ENCODE results near the gene ACTG1.

Gene ACTG1

DNA sequence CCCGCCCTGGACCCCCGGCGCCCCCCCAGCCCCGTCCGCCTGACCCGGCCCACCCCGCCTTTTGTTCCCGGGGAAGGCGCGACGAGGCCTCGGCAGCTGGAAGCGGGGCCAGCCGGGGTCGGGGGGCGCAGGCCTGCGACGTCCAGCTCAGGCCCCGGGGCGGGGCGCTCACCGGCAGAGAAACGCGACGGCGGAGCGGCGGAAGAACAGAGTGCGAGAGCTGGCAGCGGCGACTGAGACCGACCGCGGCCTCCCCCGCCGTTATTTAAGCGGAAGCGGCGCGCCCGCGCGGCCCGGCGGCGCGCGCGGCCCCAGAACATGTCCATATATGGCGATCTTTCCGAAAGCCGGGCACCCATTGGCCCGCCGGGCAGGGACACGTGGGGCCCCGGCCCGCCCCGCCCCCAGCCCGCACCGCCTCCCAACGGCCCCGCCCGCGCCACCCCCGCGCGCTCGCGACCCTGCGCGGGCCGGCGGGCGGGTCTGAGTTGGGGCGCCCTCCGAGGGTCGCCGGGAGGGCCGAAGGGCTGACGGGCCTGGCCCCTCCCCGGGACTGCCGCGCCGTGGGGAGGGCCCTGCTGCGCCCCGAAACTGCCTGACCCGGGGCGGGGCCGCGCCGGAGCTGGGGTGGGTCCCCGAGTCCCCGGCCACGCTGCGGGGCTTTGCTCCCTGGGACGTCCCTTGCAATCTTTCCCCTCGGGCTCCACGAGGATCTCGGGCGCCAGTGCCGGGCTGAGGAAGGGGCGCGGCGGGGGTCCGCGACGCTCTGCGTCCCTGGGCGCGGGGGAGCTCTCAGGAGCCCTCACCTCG, at the start of gene ACTG1:
TSS of gene ACTG1 (minus strand) at position 238 of the 810 bp plus-strand sequence. CDS start 445 bp downstream, outside the sequence.
- DNase-seq, result peak; percentile 94

GRCh38 chr17:81561494-81561885, 48.9 kb upstream of the ACTG1 start:
- no peak for DNase-seq

GRCh38 chr17:81558941-81559806, 46.6 kb upstream of the ACTG1 start:
- DNase-seq, result no peak

DNA sequence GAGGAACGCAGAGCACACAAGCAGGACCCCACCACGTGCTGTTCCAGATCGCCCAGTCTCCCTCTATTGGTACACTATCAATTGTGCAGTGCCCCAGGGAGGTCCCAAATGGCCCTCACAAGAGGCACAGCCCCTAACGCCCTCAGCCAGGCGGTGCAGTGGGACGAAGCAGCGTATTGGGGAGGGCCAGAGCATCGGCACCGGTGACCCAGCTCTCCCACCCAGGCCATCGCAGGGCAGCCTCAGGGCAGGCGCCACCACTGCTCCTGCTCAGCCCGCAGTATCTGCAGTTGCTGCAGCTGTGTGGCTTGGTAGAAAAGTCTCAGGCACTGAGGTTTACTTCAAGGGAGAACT, 45.5 kb upstream of the ACTG1 start:
- no peak for DNase-seq

DNA sequence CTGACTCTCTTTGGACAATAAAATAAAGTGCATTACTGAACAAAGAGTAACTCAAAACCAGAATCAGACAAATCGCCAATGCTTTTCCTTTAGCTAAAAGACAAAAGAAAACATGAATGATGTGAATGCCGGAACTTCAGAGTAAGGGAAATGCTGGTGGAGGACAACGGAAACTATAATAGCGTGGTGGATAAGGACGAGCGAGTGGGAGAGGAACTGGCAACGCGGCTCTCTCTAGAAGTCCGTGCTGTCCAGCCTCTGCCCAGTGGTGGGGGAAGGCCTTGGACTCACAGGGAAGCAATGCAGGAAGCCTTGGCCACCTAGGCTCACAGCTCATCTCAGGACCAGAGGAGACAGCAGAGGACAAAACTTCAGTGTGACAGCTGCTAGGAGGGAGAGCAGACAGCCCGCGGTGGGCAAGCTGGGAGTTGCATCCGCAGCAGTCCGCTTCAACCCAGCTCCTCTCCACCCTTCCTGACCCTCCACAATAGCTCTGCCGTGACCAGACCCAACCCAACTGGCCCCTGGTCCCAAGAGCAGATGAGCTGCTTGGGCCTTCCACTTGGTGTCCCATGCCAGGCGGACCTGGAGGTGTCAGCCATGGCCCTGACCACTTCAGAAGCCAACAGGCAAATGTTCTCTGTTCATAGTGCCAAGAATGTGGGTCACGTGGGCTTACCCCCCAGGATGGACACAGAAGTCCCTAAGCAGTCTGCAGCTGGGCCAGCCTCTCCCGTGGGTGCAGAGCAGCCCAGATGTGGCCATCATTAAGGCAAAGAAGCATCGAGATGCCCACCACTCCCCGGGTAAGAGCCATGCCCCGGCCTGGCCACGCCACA, 44.9 kb upstream of the ACTG1 start:
- no peak for DNase-seq

DNA sequence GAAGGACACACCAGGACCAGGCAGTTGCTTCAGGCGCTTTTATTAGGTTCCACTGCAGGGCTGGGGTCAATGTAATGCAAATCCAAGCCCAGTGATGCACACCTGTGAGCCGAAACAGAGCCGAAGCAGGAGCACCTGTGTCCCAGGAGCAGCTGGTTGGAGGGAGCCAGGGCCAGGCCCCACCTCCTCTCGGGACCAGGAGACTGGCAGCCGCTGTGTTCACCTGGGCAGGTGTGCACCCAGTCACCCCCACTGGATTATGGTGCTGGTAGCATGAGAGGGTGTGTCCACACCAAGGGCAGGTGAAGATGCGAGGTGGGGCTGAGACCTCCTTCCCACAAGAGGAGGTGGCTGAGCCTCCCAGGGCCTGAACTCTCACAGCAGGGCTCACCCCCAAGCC, 44.3 kb upstream of the ACTG1 start:
- DNase-seq, result no peak

DNA sequence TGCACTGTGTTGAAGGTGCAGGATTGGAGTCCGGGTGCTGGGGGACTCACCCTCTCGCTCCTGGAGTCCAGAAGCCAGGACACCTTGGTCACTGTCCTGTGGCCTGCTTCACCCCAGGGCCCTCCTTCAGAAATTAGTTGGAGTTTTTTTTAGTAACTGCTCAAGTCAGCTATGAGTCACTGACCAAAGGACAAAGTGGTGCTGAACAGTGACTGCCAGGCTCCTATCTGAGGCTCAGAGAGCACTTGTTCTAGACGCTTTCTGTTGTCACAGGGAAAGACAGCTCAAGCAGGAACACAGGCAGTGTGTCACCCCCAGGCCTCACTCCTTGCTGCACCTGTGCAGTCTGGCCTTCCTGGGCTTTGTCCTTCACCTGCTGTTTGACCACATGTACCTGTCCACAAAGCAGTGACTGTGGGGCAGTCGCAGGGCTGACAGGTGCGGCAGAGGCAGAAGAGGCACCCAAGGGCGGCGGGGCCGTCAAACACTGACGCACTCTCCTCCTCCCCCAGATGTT, 43.6 kb upstream of the ACTG1 start:
- no peak for DNase-seq

- DNase-seq, result no peak
Measured at GRCh38 chr17:81553616-81554181, 41.1 kb upstream of the ACTG1 start.

- peak; percentile 72 for DNase-seq
Measured at GRCh38 chr17:81553018-81553615, 40.5 kb upstream of the ACTG1 start.

GRCh38 chr17:81552244-81553017, 39.8 kb upstream of the ACTG1 start, which contains the start of gene FAAP100:
FAAP100 (minus strand) TSS chr17:81552353; CDS start chr17:81552330, 23 bp downstream.
- DNase-seq, result peak; percentile 78

DNA sequence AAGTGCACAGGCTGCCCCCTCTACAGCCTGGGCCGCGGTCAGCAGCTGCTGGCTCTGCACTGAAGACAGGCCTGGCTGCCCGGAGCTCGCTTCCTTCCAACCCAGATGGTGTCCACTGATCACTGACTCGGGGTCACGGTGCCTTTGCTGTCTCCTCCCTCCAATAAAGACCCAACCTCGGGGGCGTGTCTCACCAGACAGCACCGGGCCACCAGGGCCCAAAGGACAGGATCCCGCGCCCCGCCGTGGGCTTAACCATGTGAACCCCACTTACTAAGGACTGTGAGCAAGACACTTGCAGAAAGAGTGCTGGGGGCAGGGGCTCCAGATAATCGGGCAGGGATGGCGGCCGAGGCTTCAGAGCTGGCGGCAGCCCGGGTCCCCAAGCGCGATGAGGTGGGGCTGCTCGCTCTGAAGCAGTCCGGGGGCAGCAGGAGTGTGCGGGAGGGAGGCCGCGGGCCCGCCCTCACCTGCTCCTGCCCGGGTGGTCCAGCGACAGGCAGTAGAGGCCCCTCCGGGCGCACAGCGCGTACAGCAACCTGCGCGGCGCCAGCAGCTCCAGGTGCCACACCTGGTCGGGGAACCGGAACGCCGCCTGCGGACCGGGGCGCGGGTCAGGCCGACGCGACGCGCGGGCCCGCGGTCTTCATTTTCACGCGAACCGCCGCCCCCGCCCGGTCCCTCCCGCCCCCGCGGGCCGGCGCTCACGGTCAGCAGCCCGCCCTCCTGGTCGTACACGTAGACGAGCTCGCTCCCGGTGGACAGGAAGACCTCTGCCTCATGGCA, 39.1 kb upstream of the ACTG1 start:
- DNase-seq, result no peak

DNA sequence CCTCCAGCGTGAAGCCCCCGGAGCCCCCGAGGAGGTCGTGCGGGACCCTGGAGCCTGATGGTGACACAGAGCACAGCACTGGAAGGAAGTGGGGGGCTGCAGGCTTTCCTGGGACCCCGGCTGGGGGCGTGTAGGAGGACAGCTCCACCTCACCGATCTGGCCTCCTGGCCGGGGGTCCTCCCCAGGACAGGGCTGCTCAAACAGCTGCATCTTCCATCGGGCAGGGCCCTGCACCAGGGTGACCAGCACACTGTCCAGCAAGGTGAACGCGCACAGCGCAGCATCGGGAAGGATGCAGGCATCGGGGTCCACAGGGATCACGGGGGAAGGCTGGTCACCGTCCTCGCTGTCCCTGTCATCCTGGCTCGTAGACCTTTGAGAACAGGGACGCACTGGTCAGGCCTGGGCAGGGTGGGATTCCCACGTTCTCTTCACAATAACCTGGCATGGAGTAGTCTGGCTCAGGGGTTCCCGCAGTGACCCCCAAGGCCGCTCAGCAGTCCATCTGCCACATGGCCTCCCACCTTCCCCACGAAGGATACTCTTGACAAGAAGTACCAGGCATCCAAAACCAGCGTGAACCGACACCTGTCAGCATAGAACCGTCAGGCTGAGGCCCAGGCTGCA, 38.3 kb upstream of the ACTG1 start:
- DNase-seq, result no peak

- no peak for DNase-seq
Measured at GRCh38 chr17:81550285-81550684, 37.7 kb upstream of the ACTG1 start.

GRCh38 chr17:81549826-81550225, 37.2 kb upstream of the ACTG1 start:
- no peak for DNase-seq

DNA sequence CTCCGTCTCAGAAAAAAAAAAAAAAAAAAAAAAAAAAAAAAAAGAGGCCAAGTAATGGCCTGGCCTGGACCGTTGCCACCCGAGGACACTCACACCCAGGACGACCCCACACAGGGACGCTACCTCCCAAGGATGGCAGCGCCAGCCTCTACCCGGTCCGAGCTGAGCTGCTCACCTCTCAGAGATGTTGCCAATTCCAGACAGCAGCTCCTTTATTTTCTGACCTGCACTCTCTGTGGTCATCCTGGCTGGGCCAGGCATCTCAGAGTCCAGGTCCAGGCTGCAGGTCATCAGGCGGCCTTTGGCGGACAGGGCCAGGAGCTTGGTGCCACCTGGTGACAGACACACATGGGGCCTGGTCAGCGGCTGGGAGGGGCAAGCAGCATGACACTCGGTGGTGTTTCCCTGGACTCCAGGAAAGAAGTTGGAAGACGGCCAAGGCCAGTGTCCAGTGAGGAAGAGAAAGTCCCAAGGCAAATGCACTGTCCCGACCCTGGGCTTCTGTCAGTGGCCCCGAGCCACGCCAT, 36.5 kb upstream of the ACTG1 start:
- DNase-seq, result no peak

DNA sequence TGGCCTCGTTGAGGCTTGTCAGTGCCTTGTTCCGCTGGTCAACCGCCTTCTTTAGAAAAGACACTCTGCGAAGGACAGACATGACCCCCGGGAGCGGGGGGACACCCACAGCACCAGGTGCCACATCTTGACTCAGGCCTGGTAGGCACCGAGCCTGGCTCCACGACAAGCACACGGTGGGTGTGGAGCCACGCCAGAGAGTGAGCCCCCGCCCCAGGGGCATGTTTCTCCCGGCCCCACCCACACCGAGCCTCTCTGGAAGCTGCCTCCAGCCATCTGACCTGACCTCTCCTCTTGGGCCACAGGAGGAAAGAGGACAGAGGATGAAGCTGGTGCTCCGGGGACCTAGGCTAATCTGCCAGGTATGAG, 35.0 kb upstream of the ACTG1 start:
- no peak for DNase-seq

DNA sequence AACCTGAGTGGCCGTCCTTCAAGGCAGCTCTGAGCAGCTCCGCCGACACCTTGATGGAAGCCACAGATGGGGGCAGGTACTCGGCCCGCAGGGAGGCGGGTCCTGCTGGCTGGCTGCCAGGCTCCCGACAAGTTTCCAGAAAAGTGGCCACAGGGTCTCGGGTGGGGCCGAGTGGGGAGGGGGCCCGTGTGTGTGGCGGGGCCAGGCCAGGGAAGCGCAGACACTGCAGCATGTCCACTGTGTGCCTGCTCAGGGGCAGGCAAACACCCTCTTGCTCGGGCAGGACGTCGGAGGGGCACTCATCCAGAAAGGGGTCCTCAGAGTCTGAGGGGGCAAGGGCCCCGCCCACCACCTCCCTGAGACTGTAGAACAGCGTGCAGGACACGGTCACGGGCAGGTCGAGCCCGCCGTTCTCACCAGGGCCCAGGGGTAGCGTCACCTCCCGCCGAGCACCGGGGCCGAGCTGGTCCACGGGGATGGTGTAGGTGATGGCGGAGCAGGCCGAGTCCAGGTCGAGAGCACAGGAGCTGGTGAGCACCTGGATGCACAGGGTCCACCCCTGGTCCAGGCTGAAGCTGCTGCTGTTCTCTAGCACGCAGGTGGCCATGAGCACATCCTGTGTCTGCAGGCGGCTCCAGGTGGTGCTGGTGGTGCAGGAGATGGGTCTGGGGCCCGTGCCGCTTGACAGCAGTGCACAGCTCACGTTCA, 34.5 kb upstream of the ACTG1 start:
- DNase-seq, result no peak

DNA sequence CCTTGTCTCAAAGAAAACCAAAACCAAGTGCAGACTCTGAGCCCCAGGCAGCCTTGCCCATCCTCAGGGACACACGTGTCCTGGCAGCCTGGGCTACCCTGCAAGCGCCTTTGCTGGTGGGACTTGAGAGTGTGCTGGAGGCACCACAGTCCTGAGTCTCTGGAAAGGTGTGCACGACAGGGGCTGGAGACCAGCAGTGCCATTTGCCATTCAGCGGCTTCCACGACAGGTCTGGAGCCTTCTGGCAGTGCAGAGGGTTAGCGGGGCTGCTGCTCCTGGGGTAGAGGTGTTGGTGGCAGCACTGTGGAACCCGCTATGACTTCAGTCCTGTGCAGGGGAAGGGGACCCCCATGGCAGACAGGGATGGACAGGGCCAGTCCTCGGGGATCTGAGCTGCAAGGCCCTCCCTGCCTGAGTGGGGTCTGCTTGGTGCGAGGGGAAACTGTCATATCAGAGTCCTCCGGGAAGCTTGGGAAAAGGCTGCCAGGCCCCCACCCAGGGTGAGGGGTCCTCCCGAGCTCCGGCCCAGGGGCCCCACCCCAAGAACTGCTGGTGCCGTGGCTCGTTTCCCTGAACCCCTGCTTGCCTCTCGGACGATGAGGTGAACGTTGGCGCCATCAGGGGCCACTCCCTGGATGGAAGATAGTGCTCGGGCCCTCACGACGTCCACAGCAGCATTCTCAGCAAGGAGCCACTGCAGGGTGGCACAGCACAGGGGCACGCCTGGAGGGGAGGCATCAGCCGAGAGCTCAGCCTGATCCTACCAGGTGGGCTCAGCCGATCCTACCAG, 32.8 kb upstream of the ACTG1 start:
- no peak for DNase-seq
